ENCODE results near the gene PGS1.

DNA sequence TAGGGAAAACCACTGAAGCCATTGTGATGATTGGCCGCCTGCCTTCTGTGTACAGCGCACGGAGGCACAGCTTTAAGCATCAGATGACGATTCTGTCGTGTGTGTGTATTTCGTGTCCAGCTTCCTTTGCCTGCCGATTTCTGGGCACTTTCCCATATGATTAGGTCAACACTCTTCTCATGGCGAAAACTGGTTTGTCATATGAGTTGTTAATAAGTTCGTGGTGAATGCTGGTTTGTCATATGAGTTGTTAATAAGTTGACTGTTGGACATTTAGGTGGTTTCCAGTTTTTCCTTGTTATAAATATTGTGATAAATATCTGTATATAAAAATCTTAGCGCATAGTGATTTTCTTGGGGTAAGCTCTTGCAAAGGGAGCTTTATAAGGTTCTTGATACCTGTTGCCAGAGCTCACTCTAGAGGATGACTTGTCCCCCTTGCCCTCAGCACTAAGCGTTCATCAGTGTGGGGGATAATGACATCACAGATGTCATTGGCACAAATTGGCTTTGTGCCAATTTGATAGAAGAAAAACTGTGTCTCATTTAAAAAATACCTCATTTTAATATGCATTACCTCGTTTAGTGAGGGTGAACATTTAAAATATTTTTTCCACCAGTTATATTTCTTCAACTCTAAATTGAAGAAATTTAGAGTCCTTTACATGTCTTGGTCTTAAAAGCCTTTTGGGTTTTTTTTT lies 40.0 kb downstream of the PGS1 start:
- TF ChIP-seq, protein P1, sequence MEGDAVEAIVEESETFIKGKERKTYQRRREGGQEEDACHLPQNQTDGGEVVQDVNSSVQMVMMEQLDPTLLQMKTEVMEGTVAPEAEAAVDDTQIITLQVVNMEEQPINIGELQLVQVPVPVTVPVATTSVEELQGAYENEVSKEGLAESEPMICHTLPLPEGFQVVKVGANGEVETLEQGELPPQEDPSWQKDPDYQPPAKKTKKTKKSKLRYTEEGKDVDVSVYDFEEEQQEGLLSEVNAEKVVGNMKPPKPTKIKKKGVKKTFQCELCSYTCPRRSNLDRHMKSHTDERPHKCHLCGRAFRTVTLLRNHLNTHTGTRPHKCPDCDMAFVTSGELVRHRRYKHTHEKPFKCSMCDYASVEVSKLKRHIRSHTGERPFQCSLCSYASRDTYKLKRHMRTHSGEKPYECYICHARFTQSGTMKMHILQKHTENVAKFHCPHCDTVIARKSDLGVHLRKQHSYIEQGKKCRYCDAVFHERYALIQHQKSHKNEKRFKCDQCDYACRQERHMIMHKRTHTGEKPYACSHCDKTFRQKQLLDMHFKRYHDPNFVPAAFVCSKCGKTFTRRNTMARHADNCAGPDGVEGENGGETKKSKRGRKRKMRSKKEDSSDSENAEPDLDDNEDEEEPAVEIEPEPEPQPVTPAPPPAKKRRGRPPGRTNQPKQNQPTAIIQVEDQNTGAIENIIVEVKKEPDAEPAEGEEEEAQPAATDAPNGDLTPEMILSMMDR (IDR thresholded peaks at IDR 0.05; ENCODE audit: low read depth, low read length), result no peak
- TF ChIP-seq POLR2A (IDR thresholded peaks at IDR 0.05; ENCODE audit: extremely low read depth, insufficient read length) (no peak), MYC (IDR thresholded peaks at IDR 0.05; ENCODE audit: low read depth, low read length) (no peak)
